Ovary (tissue), 10 donors: ENCODE measurements around the gene CASP2. TPM values are rescaled to one million over a fixed set of nuclear protein-coding genes. Genes with fewer than 3 reads are reported as not detected.

Experiments used
- DNase-seq, 5 donors: peaks; one replicate each; pipeline ENCODE4 v3.0.0-alpha.2; 2019 to 2020
- H3K27ac ChIP-seq, 2 donors: fragments of 200-600 bp; one replicate each; pipeline versions ENCODE4 v1.5.1 to v1.8.0; 2019 to 2022
- H3K27me3 ChIP-seq: fragments of 200-600 bp; one replicate; pipeline ENCODE4 v1.8.0; 2022
- H3K36me3 ChIP-seq: fragments of 200-600 bp; sonication (generic); one replicate; pipeline ENCODE4 v1.5.1; 2019
- H3K4me1 ChIP-seq: one replicate; pipeline ENCODE4 v1.8.1; 2013; ENCODE audit warnings: mild to moderate bottlenecking, moderate library complexity; ENCODE audit not compliant: insufficient read depth
- H3K4me3 ChIP-seq: fragments of 200-600 bp; sonication (generic); one replicate; pipeline ENCODE4 v1.5.1; 2017
- H3K9me3 ChIP-seq, 2 donors: fragments of 200-600 bp in 1 of 2; sonication (generic) in 1 of 2; one replicate each; pipeline versions ENCODE4 v1.5.1 to v1.8.1; 2013 to 2019; ENCODE audit warnings: mild to moderate bottlenecking in 1 of 2, moderate library complexity in 1 of 2
- EP300 ChIP-seq: sonication (generic); formaldehyde crosslinking; IDR thresholded peaks from one replicate; pipeline ENCODE4 v1.6.1; 2017; ENCODE audit warnings: antibody characterized with exemption
- POLR2A ChIP-seq: fragments of 450-650 bp; IDR thresholded peaks from one replicate; pipeline ENCODE4 v1.6.1; 2017; ENCODE audit warnings: antibody characterized with exemption, mild to moderate bottlenecking, moderate library complexity
- WGBS, 3 donors: extraction: QIAGEN DNeasy Blood & Tissue Kit in 1 of 3; methylation state at CpG; one replicate each; pipeline versions ENCODE4 v1.1.5 to v1.1.7; 2013 to 2017; 5-methylcytosine and 5-hydroxymethylcytosine counted together
- intact Hi-C, 4 donors: fragments of 100-400 bp; cut with DNase I; formaldehyde crosslinking; loops; one replicate each; pipeline versions ENCODE4 v1.11.0 to v1.15.1; 2022 to 2023
- long read RNA-seq, 3 donors: library from polyadenylated mRNA in 2 of 3; unstranded in 2 of 3; transcript quantifications; one replicate each; pipeline ENCODE4 v2.0.0 and lab custom pipeline, GENCODE V29; 2021 to 2026
- polyA plus RNA-seq, 2 donors: library from polyadenylated mRNA; stranded (reverse); fragments of 200-250 nt in 1 of 2; fragments of 350-450 nt in 1 of 2; fragmentation: Illumina TruSeq in 1 of 2; extraction: RNeasy Lipid Tissue Mini Kit (QIAGEN cat#74804) in 1 of 2; gene quantifications; one replicate each; pipeline ENCODE4 v1.2.3, GENCODE V29; 2013 to 2014
- total RNA-seq, 7 donors: library from RNA; depleted of rRNA in 2 of 7; stranded (reverse); fragments of >200 nt in 2 of 7; fragmentation: NEBNext Ultra II Directional in 3 of 7; extraction: Animal tissue kit (Norgen Biotek cat#: 25700) in 3 of 7; gene quantifications; one replicate each; pipeline versions ENCODE4 v1.1.0 to v1.2.4, GENCODE V29; 2016 to 2023
- TF ChIP-seq, protein P1 (sequence below), 3 donors: fragments of 450-650 bp in 2 of 3; fragments of 200-600 bp in 1 of 3; IDR thresholded peaks; one replicate each; pipeline versions ENCODE4 v1.5.1 to v1.8.0; 2016 to 2022; ENCODE audit warnings: antibody characterized with exemption in 3 of 3, mild to moderate bottlenecking in 1 of 3
- donor health status: DM: no; HTN: no; CAD: no; lungs with moderate emphysema.
- donor health status: DM: no; HTN: no; CAD: no.
- donor health status: Bipolar disorder and iron deficiency.
- donor health status: DM: yes; HTN: yes; CAD: no.
- donor health status: DM: no; HTN: no; CAD: no.
- donor health status: DM: yes; HTN: yes; CAD: no.

The CASP2 gene
- total RNA-seq (10 to 100 TPM in 5 of 7 donors, 1 to 10 TPM in 2; 7.7 to 26.6 (median 23.0) TPM), polyA plus RNA-seq (10 to 100 TPM in 1 of 2 donors, 1 to 10 TPM in 1; 8.0 to 23.8 TPM)
- long read RNA-seq, donor 1, full-length matches to known transcripts: 2 of 9 reads
- long read RNA-seq, donor 1, partial matches to known transcripts: 0 of 9 reads
- long read RNA-seq, donor 1, other reads (novel, unspliced or antisense): 7 of 9 reads
- long read RNA-seq, donor 2, full-length matches to known transcripts: 12 of 12 reads
- long read RNA-seq, donor 2, partial matches to known transcripts: 0 of 12 reads
- long read RNA-seq, donor 2, other reads (novel, unspliced or antisense): 0 of 12 reads
- long read RNA-seq, donor 3, full-length matches to known transcripts: 17 of 28 reads
- long read RNA-seq, donor 3, partial matches to known transcripts: 1 of 28 reads
- long read RNA-seq, donor 3, other reads (novel, unspliced or antisense): 10 of 28 reads

DNA sequence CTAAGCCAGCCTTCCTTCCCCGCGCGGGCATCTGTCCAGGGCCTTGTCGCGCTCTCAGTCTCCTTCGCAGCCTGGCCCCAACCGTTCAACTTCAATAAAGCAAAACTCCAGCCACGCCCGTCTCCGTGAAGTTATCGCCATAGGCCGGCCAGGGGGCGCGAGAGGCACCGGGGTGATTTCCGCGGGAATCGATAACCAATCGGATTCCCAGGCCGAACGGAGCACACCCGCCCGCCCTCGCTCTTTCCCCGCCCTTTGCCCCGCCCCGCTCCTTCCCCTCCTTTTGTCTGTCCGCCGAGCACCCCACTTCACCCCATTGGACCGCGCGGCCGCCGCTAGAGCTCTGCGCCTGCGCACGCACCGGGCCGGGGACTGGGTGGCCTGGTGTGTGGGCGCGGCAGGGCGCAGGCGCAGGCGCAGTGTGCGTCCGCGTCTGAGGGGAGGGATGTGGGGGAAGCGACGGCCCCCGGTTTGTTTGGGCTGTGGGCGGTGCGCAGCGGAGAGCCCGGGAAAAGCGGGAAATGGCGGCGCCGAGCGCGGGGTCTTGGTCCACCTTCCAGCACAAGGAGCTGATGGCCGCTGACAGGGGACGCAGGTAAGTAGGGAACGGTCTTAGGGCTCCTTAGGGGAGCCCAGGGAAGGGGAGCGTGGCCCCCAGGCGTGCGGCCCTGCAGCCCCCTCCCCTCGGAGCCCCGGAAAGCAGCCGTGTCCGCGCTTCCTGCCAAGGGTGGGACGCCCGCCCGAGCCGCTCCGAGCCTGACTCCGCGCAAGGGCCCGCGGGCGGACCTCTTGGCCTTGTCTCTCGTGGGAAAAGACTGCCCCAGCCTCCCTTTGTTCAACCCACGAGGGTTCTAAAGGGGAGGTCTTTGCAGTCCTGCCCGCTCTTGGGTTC, at the start of gene CASP2:
Gene CASP2 (plus strand): TSS at position 417 of the 892 bp plus-strand sequence. CDS start 105 bp downstream, at position 522.
- TF ChIP-seq EP300: peak; percentile 6
- TF ChIP-seq, protein P1, sequence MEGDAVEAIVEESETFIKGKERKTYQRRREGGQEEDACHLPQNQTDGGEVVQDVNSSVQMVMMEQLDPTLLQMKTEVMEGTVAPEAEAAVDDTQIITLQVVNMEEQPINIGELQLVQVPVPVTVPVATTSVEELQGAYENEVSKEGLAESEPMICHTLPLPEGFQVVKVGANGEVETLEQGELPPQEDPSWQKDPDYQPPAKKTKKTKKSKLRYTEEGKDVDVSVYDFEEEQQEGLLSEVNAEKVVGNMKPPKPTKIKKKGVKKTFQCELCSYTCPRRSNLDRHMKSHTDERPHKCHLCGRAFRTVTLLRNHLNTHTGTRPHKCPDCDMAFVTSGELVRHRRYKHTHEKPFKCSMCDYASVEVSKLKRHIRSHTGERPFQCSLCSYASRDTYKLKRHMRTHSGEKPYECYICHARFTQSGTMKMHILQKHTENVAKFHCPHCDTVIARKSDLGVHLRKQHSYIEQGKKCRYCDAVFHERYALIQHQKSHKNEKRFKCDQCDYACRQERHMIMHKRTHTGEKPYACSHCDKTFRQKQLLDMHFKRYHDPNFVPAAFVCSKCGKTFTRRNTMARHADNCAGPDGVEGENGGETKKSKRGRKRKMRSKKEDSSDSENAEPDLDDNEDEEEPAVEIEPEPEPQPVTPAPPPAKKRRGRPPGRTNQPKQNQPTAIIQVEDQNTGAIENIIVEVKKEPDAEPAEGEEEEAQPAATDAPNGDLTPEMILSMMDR (IDR thresholded peaks at IDR 0.05): no peak
- TF ChIP-seq POLR2A: peak; percentile 63
- H3K9me3 ChIP-seq: no peaks in the 10 kb centered on the region
- 1 to 2% (median 1%) methylated on average over 70 to 84 of the region's 84 CpGs for WGBS, 3 donors
- peak; percentile 96 to 99 (median 98) for DNase-seq
- H3K4me1 ChIP-seq: peaks cover 2% of the 10 kb centered on the region
- H3K27me3 ChIP-seq: no peaks in the 10 kb centered on the region
- H3K27ac ChIP-seq: peak within 1 kb of the TSS; percentile 75 to 82
- H3K36me3 ChIP-seq: no peaks in the 10 kb centered on the region
- intact Hi-C loops: no loop called here
- H3K4me3 ChIP-seq: peak within 1 kb of the TSS; percentile 72

GRCh38 chr7:143239813-143240212, 48.3 kb upstream of the CASP2 start:
- Histone ChIP-seq H3K4me3 (no peak overlapping the region), H3K9me3 (no peaks in the 10 kb centered on the region), H3K4me1 (peaks cover 1% of the 10 kb centered on the region), H3K27ac (no peak overlapping the region), H3K27me3 (no peaks in the 10 kb centered on the region), H3K36me3 (no peaks in the 10 kb centered on the region)
- DNase-seq: no peak
- intact Hi-C loops: loop anchor here (5.0 to 10.0 kb wide), 2 partner anchors 65 to 177 kb away; no protein-coding TSS in a partner anchor
- TF ChIP-seq EP300 (no peak), POLR2A (no peak)
- TF ChIP-seq, protein P1 (IDR thresholded peaks at IDR 0.05): no peak

DNA sequence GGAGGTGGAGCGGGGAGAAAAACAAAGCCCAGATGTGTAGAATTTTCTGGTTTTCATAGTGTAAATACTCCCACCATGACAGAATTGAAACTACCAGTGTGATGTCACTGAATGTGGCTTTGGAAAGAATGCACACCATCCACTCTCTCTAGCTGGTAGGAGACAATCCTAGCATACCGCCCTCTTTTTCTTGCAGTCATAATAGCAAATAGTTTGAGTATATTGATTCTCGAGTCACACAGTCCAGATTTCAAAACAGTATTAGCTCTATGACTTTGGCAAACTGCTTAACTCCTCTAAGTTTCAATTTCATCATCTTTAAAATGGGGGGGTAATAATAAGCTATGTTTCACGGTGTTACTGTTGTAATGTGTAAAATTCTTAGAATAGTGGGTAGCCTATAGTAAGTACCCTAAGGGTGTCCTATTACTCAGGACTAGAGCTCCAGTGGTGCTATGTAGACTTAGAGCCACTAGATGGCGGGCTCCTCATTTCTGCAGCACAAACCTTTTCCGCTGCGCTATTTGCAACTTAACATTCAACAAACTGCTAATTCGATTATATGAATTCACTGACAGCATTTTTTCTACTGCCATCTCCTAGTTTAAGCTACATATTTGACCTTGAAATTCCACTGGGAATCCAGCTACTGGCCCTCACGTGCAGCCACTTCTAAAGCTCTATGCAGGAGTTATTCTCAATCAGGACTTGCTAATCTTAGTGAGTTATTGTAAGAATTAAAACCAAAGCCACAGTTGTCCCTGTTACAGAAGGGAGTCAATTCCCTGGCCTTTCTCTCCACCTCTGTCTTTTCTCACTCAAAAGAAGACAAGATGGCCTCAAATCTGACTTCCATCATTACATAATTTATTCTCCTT, 47.6 kb upstream of the CASP2 start:
- no peak for TF ChIP-seq POLR2A
- TF ChIP-seq, protein P1 (IDR thresholded peaks at IDR 0.05): peak; percentile 61 to 76 (median 73)
- no peaks in the 10 kb centered on the region for H3K27me3 ChIP-seq
- intact Hi-C loops: loop anchor here (5.0 to 10.0 kb wide), 2 partner anchors 64 to 177 kb away; no protein-coding TSS in a partner anchor
- peak; percentile 37 to 73 (median 61) for DNase-seq
- H3K4me1 ChIP-seq: peaks cover 1% of the 10 kb centered on the region
- 7 to 16% (median 10%) methylated on average over 9 of the region's 9 CpGs for WGBS, 3 donors
- H3K36me3 ChIP-seq: no peaks in the 10 kb centered on the region
- no peak overlapping the region for H3K27ac ChIP-seq
- no peaks in the 10 kb centered on the region for H3K9me3 ChIP-seq
- H3K4me3 ChIP-seq: no peak overlapping the region
